PFSK-1 (cell line): ENCODE results near the gene PPARGC1A.

ENCODE experiments used
- POLR2AphosphoS5 ChIP-seq: IDR thresholded peaks from 2 replicates; pipeline ENCODE4 v1.6.1; 2012; ENCODE audit warnings: low read depth, mild to moderate bottlenecking, control low read depth, low read length, moderate library complexity
- REST ChIP-seq, 2 experiments: IDR thresholded peaks; 2 replicates each; pipeline versions ENCODE4 v1.6.1 to v1.8.0; 2011 to 2012; ENCODE audit warnings: low read depth in 2 of 2, low read length in 2 of 2, control low read depth in 1 of 2, inconsistent platforms in 1 of 2, mild to moderate bottlenecking in 1 of 2, moderate library complexity in 1 of 2; ENCODE audit not compliant: insufficient read depth in 1 of 2
- SIN3A ChIP-seq: IDR thresholded peaks from 2 replicates; pipeline ENCODE4 v1.6.1; 2012; ENCODE audit warnings: mild to moderate bottlenecking, low read length, moderate library complexity, borderline replicate concordance; ENCODE audit not compliant: insufficient read depth

GRCh38 chr4:23871426-23871825 is 18.4 kb downstream of the PPARGC1A start:
- TF ChIP-seq REST (IDR thresholded peaks at IDR 0.05; ENCODE audit: insufficient read depth in 1 of 2, low read depth in 2 of 2, low read length in 2 of 2) = no peak
- no peak for TF ChIP-seq SIN3A
- TF ChIP-seq POLR2AphosphoS5 = no peak
